Measurements from ENCODE around the gene PGGHG.
"Not testable (repeated sequence)": the region's sequence is repeated elsewhere in the genome, so short reads cannot be mapped to it uniquely, and the experiment has no call there.

Gene PGGHG

GRCh38 chr11:286977-287820 is 1.7 kb upstream of the PGGHG start:
- not testable (repeated sequence) for DNase-seq

GRCh38 chr11:287821-288477 is 977 bp upstream of the PGGHG start:
- no peak for DNase-seq

DNA sequence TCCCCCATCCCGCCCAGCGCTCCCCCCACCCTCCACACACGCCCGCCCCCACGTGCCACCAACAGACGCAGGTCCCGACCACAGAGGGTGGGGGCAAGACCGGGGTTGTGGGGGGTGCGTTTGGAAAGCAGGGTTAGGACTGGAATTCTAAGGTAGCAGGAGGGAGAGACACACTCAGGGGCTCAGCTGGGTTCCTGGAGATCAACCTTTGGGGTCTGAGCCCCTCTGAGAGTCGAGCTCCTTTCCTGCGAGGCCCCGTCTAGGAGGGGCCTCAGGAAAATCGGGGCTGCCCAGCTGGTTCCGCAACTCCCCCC is 429 bp downstream of the PGGHG start:
- no peak for DNase-seq

- no peak for DNase-seq
Observed at GRCh38 chr11:289712-290620, 1.0 kb downstream of the PGGHG start.

- DNase-seq, result no peak
Observed at GRCh38 chr11:290621-291231, 1.8 kb downstream of the PGGHG start.

DNA sequence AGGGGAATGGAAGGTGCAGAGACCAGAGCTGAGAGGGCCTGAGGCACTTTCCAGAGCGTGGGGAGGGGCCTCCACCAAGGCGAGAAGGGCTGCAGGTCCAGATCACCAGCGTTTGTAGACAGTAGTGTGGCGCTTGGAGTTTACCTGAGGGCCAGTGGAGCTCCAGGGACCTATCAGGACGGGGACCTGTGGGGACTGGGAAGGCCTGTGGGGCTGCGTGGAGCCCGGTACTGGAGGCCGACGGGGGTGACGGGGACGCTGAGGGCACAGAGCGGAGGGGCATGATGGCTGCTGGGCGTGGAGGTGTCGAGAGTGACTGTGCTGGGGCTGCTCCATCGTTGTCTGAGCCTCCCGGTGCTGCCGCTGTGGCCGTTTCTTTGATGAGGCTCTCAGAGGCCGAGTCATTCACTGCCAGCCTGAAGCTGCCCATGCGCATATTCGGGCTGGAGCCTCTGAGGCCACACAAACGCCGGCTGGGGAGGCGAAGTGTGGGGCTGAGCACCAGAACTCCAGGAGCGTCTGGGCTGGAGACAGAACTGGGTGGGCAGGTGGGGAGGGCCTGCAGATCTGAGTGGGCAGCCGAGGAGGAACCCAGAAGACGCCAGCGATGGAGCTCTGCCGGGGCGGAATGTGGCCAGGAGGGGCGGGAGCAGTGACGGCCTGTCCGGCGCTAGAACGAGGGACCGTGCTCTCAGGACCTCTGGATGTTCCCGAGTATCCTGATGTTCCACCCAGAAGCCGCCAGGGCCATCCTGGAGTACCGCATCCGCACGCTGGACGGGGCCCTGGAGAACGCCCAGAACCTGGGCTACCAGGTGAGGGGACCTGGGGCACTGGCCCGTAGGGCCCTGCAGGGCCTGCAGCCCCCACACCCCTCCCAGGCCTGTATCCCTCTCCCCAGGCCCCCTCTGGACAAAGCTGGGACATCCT is 2.6 kb downstream of the PGGHG start:
- no peak for DNase-seq

GRCh38 chr11:292211-293121 is 3.5 kb downstream of the PGGHG start:
- no peak for DNase-seq

GRCh38 chr11:293271-293851 is 4.4 kb downstream of the PGGHG start:
- DNase-seq, result no peak

GRCh38 chr11:293852-294661 is 5.1 kb downstream of the PGGHG start:
- no peak for DNase-seq

- no peak for DNase-seq
Observed at GRCh38 chr11:294780-295179, 5.9 kb downstream of the PGGHG start.

DNA sequence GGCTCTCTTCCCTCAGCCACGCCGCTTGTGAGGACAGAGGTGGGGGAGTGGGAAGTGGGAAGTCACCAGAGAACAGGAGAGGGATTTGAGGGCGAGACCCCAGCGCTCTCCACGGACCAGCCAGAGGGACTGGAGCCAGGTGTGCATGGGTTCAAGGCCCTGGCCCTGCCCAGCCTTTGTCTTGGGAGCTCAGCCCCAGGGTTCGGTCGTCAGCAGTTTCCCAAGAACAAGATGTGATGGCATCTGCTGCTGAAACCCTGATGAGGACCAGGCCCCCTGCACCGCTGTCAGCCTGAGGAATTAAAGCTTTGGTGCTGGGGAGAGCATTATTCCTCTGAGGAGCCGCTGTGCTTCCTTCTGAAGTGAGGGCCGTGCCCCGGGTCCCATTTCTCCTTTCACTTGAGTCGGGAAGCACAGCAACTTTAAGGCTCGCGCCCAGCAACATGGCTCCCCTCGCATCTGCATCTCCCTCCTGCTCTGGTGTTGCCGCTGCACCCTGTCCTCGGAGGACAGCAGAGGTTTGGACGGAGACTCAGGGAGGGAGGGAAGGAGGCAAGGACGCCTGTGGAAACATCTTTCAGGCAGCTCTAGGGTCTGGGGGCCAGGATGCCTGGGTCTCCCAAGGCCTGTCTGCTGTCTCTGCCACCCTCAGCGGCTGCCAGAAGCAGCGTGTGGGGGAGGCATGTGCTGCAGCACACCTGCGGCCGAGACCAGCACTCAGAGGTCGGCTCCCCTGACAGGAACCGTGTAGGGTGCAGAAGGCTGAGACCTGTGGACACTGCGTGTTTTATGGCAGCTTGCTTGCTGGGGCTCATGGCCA is 6.6 kb downstream of the PGGHG start:
- DNase-seq, result no peak

GRCh38 chr11:296171-297050 is 7.5 kb downstream of the PGGHG start:
- no peak for DNase-seq

DNA sequence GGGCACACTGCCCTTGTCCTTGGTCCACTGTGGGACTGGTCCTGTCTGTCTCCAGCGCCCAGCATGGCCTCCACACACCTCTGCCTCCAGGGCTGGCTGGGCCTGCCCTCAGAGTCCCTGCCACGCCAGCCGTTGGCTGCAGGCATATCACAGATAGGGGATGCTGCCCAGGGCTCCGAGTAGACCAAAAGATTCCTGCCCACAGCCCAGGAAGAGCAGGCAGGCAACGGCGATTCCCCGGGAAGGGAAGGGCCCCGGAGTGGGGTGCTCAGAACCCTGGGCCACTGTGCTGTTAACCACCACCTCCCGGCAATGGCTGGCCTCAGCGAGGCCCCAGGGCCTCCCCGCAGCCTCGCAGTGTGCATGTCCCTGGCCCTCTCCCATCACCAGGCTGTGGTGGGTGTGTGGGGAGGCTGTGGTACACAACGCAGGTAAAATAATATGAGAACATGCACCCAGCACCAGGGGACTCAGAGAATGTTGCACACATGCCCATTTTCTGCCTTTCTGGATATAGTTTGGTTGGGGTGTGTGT is 8.2 kb downstream of the PGGHG start:
- DNase-seq, result no peak

DNA sequence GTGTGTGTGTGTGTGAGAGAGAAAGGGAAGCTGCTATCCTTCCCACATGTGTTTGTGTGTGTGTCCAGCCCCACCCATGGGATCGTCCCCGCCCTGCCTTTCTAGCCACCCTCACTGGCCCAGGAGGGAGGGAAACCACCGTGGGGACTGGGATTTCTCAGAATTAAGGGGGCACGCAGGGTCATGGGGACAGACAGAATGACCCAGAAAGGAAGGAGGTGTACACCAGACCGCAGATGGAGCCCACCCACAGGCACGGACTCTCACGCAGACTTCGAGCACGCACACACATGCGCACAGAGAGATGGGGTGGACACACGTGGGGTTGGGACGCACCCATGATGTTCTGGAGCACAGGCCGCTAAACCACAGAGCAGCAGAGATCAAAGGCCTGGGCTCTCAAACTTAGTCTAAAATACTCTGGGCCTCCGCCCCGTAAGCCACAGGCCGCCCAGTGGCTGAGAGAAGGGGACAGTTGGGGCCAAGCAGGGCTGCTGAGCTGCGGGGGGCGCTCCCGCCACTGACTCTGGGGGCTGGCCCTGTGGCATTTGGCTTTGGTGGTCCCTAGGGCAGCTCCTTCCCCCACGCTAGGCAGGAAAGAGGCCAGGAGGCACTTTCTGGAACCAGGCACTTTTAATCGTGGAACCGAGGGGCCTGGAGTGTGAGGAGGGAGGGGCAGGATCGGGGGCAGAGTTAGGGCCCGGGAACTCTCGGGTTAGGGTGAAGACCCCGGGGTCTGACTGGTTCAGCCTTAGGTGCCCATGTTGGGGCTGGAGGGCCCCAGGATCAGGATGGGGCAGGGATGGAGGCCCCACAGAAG is 8.9 kb downstream of the PGGHG start:
- no peak for DNase-seq

- DNase-seq, result no peak
Observed at GRCh38 chr11:298406-299065, 9.6 kb downstream of the PGGHG start.
